ENCODE results near the gene MMEL1.

DNA sequence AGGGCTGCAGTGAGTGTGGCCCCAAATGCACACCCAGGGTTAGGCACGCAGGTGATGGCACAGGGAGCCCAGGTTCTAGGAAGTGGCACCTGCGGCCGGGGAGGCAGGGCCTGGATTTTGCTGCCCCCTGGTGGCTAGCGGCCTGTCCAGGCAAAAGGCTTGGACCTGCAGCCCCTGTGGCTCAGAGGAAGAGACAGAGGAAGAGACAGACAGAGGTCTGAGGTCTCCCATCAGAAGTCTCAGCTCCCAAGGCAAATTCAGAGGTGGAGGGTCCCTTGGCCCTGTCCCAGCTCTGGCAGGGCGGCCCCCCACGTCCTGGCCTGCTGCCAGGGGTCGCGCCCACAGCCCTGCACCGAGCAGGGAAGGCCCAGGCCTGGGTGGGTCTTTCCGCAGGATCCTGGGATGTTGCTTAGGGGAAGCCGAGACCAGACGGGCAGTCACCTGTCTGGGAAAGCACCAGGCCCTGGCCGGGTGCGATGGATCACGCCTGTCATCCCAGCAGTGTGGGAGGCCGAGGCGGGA is 84.7 kb downstream of the MMEL1 start:
- TF ChIP-seq, protein P1, sequence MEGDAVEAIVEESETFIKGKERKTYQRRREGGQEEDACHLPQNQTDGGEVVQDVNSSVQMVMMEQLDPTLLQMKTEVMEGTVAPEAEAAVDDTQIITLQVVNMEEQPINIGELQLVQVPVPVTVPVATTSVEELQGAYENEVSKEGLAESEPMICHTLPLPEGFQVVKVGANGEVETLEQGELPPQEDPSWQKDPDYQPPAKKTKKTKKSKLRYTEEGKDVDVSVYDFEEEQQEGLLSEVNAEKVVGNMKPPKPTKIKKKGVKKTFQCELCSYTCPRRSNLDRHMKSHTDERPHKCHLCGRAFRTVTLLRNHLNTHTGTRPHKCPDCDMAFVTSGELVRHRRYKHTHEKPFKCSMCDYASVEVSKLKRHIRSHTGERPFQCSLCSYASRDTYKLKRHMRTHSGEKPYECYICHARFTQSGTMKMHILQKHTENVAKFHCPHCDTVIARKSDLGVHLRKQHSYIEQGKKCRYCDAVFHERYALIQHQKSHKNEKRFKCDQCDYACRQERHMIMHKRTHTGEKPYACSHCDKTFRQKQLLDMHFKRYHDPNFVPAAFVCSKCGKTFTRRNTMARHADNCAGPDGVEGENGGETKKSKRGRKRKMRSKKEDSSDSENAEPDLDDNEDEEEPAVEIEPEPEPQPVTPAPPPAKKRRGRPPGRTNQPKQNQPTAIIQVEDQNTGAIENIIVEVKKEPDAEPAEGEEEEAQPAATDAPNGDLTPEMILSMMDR (IDR thresholded peaks at IDR 0.05; ENCODE audit: poor library complexity): peak; percentile 86
- TF ChIP-seq EZH2 (IDR thresholded peaks at IDR 0.05; ENCODE audit: borderline replicate concordance): no peak

Measured in hepatocyte (in vitro differentiated cells).